Measurements from ENCODE around the gene STX8.

STX8 gene

DNA sequence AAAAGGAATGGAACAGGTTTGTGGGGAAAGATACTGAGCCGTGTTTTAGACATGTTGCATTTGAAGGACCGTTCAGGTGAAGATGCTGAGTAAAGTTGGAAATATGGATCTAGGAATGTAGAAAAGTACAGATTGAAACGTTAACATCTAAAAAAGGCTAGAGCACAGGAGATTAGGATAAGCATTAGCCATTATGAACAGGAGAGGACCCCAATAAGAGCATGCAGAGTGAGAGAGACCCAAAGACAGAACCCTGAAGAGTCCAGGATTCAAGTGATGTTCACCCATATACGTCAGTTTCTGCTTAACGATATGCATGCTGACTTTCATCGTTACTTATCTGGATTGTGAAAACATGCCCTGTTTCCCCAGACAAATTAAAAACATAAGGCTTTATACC, 140.5 kb downstream of the STX8 start:
- no peak for DNase-seq

GRCh38 chr17:9434642-9435057, 141.0 kb downstream of the STX8 start:
- DNase-seq = no peak

GRCh38 chr17:9432934-9433421, 142.6 kb downstream of the STX8 start:
- DNase-seq = no peak

- no peak for DNase-seq
Observed at GRCh38 chr17:9432134-9432885, 143.3 kb downstream of the STX8 start.

GRCh38 chr17:9431620-9432019, 144.0 kb downstream of the STX8 start:
- no peak for DNase-seq

DNA sequence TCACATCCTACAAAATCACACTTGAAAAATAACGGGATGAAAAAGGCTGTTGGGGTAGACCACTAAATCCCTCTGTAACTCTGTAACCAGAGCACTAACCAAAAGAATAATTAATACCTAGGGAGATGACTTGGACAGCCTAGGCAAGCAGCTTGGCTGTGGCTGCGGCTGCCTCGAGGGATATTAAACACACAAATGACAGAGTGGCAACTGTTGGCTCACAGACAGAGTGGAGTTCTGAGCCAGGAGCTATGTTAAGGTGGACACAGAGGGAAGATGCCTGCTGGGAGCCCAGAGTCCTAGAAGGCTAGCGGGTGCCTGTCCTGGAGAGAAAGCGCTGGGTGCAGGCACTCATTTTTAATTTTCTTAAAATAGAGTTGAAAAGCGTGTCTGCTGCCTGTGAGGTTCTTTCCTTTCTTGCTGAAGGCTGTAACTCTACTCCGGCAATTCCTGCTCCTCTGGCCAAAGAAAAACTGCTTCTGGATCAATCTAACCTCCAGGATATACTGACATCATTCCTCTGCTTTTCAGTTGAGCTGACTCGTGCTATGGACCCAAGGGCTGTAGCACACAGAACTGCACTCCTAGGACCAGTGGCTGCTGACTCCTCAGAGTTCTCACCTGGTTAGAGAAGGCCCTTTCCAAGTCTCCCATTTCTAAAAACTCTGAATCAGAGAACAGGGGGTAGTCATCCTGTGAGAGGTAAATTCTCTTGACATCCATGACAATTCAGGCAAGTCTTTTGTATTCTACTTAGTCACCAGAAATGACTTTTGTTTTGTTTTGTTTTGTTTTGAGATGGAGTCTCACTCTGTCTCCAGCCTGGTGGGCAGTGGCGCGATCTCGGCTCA, 147.9 kb downstream of the STX8 start:
- DNase-seq = no peak

DNA sequence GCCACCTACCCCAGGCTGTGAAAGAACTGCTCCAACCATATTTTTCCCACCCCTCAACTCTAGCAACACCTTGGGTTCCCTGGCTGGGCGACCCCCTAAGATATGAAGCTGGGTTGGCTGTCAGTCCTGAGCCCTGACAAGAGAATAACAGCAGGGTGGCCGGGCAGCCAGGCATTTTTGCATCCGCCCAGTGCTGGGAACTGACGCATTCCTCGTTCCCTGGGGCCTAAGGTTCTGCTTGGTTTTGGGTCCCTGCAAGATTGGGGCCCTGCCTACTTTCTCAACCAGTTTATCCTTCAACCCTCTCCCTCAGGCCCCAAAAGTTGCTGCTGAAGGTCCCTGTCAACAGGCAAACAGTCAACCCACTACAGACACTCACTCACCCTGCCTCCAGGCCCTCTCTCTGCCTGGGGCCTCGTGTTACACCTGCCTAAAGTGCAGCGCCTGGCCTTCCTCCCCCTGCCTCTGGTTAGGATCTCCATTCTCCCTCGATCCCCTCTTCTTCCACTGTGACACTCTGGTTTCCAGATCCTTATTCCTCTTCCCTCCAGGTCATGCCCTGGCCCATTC, 151.5 kb downstream of the STX8 start:
- no peak for DNase-seq

DNA sequence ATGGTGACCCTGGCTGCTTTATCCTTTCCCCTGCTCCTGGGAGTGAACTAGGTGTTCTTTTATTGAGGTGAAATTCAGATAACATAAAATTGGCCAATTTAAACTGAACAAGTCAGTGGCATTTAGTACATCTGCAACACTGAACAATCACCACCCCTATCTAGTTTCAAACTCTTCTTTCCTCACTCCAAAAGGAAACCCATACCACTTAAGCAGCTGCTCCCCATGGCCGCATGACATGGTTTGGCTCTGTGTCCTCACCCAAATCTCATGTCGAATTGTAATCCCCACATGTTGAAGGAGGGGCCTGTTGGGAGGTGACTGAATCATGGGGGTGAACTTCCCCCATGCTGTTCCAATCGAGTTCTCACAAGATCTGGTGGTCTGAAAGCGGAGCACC, 154.1 kb downstream of the STX8 start:
- DNase-seq = no peak

- no peak for DNase-seq
Observed at GRCh38 chr17:9419932-9420453, 155.6 kb downstream of the STX8 start.

DNA sequence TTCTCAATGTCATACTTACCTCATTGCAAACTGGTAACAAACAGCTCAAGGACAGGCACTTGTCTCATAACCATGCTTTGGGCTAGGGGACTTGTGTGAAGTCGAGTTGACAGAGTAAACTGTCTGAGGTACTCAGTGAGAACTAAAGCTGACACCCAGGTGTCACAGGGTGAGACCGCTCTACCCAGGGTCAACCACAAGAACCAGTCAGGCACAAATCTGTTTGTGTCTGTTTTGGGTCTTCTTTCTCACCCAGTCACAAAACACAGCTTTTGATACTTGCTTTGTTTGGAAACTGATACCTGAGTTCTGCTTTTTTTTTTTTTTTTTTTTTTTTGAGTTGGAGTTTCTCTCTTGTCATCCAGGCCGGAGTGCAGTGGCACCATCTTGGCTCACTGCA, 161.1 kb downstream of the STX8 start:
- DNase-seq = no peak

GRCh38 chr17:9410737-9411136, 164.9 kb downstream of the STX8 start:
- DNase-seq = no peak

DNA sequence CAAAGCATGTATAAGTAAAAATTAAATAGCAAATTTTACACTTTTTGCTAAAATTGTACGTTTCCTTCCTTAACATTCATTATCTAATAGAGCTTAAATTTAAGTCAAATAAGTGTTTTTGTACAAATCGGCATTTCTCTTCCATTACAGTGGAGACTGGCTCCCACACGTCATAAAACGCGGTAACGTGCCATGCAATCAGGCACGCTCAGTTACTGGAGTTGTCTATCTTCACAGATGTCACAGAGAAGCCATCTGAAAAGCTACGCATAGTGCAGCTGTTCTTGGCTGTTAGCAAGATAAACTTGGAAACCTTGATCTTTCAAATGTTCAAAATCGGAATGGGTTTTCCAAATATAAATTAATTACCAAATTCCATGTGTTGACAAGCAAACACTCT, 165.3 kb downstream of the STX8 start:
- no peak for DNase-seq

DNA sequence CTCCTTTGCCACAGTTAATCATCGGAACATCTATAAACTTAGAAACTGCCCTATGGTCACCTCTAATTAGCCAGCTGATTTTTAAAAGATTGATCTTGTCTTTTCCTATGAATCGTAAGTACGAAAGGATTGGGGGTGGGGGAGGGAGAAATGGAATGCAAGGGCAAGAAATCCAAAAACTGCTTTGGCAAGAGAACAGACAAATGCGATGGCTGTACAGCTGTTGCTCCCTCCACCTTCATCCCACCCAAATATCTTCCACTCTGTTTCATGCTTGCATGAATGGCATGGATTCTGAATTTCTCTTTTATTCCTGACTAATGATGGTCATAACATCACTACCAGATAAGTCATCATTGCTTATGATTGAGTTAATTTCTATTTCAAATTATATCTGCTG, 165.7 kb downstream of the STX8 start:
- DNase-seq = no peak

GRCh38 chr17:9408868-9409829, 166.5 kb downstream of the STX8 start:
- DNase-seq = no peak

GRCh38 chr17:9408381-9408780, 167.2 kb downstream of the STX8 start:
- DNase-seq = no peak

DNA sequence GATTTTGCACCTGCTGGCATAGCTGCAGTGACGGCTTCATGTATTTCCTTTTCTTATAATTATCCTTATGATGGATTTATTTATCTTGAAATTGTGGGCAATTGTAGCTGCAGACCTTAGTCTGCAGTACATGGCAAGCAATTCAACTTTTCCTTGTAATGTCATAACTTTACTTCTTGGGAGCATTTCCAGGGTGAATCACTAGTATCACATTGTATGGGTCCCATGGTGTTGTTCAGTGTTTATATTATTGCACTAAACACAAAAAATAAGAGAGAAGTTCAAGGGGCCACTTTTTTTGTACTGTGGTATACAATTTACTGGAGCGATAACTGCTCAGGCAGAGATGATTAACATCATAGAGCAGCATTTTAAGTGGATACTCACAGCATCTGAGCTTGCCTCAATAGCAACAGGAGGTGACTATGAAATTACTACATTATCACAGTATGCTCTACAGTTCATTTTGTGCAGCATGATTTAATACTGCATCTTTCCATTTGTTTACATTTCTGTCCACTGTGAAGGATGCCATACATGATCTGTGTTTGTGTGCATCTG, 169.5 kb downstream of the STX8 start:
- no peak for DNase-seq

DNA sequence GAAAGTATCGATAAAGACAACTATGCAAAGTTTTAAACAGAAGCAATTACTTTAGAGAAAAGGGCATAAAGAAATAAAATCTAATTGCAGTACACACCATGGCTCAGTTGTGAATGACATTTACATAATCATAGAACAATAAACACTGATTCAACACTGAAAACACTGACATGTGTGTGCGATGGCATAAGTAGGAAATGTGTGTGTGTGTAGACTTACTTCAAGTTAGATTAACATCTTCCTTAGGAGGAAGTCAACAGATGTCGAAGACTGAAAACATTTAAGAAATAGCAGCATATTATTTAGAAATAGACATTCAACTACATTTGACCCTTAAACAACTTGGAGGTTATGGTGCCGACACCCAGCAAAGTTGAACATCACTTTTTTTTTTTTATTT, 172.4 kb downstream of the STX8 start:
- no peak for DNase-seq

GRCh38 chr17:9402590-9403199, 172.9 kb downstream of the STX8 start:
- peak; percentile 59 for DNase-seq

DNA sequence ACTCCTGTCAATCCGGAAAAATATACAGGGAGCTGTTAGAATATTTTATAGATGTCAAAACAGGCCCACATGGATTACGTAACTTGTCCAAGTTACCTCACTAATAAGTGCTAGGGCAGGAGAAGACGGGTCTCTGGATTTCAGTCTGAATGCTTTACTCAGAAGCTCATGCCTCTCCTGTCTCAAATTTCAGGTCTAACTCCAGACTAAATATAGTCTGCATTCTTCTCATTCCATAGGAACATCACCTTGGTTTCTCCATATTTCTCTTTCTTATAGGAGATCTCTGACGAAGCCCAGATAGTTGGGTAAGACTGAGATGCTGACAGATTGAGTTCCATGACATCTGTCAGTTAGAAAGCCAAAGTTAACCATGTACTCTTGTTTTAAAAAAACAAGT, 174.2 kb downstream of the STX8 start:
- DNase-seq = no peak

DNA sequence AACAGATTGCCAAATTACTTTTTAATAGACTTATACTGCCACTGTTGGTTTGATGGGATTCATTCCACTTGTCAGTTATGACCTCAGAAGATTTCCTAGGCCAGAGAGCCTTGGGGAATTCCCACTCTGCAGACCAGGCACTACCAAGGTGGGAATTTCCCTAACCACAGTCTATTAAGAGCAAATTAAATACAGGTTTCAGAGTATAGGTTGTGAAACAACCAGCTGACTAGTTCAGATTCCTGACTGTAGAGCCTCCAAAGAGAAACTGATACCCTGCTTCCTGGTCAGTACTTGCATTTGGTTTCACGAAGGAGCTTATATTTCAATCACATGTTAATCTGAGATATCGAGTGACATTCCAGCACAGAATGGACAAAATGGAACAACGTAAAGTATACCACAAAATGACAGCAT, 186.5 kb downstream of the STX8 start:
- DNase-seq = no peak

DNA sequence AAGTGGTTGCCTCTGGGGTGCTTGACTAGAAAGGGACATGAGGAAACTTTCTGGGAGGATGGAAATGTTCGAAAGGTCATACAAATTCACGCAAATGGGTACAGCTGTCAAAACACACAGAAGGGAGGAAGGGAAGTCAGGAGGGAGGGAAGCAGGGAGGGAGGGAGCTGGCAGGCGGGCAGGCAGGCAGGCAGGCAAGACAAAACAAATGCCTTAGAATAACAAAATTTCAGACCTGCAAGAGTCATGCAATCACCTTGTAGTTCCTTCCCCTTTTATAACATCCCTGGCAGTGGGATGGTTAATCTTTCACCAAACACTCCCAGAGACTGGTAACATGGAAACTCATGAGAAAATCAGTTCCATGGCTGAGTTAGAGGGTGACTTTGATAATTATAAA, 189.2 kb downstream of the STX8 start:
- no peak for DNase-seq

DNA sequence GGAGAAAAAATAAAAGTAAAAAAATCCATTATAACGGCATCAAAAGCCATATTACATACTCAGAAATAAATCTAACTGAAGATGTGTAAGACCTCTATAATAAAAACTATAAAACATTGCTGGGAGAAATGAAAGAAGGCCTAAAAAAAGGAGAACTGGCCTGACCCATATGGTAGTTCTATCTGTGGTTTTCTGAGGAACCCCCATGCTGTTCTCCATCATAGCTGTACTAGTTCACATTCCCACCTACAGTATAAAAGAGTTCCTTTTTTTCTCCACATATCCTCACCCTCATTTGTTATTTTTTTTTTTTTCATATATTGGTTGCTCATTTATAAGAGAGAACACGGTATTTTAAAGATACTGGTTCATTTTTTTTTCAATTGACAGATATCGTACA, 191.8 kb downstream of the STX8 start:
- DNase-seq = no peak

Measured in stimulated activated CD8-positive, alpha-beta memory T cell treated with anti-CD3 and anti-CD28 coated beads, Interleukin-4, amount 100 ng/mL, for 48 hours (primary cell).